DMS53 (cell line): ENCODE measurements around the gene GJB3.
"Not testable (repeated sequence)": the region's sequence is repeated elsewhere in the genome, so short reads cannot be mapped to it uniquely, and the experiment has no call there.

Source experiments
- DNase-seq: peaks from one replicate; lab custom pipeline; 2025; lab: John Stamatoyannopoulos, UW

Gene GJB3

DNA sequence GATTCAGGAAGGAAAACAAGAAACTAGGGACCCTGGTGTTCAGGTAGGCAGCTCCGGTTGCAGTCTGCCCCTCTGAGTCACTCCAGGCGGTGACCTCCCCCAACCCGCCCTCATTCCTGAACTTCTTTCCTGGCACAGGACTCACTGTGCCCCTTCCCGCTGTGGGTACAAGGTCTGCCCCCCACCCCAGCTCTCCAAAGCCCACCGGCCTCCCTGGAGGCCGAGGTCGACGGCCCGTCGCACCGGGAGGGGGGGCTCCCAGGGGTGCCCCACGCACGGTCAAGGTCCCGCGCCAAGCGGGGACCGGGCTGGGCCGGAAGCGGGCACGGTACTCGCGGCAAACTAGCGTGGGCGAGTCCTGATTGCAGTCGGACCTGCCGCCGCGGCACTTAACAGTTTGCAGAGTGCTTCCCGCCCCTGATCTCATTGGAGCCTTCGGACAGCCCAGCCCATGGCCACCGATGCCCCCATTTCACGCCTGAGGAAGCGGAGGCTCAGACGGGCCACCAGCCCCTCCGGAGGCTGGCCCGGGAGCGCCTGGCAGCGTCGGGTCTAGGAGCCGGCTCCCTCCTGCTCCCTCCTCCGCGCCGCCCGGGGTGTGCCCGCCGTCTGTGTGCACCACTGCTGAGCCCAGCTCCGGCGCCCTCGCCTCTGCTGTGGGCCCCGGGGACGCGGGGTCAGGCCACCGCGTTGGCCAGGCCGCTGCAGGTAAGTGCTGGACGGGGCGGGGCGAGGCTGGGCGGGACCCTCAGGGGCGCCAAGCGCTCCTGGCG lies at the start of gene GJB3:
GJB3 (plus strand) TSS at position 144 of the 773 bp plus-strand sequence. CDS start 3,549 bp downstream, outside the sequence.
- peak; percentile 72 for DNase-seq

DNA sequence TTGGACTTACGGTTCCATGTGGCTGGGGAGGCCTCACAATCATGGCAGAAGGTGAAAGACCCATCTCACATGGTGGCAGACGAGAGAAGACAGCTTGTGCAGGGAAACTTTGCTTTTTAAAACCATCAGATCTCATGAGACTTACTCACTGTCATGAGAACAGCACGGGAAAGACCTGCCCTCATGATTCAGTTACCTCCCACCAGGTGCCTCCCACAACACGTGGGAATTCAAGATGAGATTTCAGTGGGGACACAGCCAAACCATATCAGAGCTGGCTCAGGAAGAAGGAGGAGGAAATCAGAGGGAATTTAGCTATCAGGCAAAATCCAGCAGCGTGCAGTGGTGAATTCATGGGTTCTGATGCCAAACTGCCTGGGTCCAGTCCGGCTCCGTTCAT lies 48.2 kb upstream of the GJB3 start:
- not testable (repeated sequence) for DNase-seq

- DNase-seq, result no peak
Observed at GRCh38 chr1:34736692-34737091, 44.3 kb upstream of the GJB3 start.

DNA sequence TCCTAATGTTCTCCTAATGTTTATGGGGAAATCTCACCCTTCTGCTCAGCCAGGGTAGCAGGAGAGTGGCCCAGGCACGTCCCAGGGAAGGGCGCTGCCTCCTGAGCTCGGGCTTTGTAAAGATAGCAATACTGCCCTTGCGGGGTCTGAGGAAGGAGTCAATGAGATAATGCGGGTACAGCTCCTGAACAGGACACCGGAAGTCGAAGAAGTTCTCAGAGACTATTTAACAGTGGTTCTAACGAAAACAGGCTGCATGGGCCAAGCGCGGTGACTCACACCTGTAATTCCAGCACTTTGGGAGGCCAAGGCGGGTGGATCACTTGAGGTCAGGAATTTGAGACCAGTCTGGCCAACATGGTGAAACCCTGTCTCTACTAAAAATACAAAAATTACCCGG lies 43.8 kb upstream of the GJB3 start:
- not testable (repeated sequence) for DNase-seq

- peak; percentile 27 for DNase-seq
Observed at GRCh38 chr1:34739613-34740012, 41.4 kb upstream of the GJB3 start.

GRCh38 chr1:34740161-34740868 lies 40.7 kb upstream of the GJB3 start:
- peak; percentile 84 for DNase-seq

GRCh38 chr1:34742667-34743270 lies 38.2 kb upstream of the GJB3 start:
- DNase-seq, result peak; percentile 87

DNA sequence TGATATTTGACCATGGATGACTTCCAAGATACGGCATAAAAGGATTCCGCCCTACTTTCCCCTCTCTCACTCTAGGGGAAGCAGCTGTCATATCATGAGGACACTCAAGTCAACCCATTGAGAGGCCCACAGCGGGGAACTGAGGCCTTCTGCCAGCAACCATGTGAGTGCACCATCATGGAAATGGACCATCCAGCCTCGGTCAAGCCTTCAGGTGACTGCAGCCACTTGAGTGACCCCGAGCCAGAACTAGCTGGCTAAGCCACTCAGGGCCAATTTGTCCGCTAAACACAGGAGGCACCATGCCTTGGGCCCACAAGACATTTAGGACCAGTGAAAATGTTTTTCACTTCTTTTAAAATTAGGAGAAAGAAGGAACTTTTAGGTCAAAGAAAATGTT lies 37.2 kb upstream of the GJB3 start:
- DNase-seq, result no peak

DNA sequence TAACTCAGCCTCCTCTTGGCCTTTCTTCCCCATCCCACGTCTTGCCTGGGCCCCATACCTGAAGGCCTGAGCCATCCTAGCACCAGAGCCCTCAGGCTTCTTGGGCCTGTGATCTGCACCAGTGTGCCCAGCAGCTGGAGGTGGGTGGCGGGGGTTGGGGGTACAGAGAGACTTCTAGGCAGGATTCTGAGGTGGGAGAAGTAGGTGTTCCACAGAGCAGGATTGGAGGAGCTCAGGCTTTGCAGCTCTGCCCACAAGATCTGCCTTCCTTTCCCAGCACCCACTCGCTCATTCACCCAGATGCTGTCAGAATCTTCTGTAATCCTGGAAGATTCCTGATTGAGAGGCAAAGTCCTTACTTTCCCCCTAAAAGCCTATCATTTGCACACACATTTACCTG lies 36.2 kb upstream of the GJB3 start:
- no peak for DNase-seq

DNA sequence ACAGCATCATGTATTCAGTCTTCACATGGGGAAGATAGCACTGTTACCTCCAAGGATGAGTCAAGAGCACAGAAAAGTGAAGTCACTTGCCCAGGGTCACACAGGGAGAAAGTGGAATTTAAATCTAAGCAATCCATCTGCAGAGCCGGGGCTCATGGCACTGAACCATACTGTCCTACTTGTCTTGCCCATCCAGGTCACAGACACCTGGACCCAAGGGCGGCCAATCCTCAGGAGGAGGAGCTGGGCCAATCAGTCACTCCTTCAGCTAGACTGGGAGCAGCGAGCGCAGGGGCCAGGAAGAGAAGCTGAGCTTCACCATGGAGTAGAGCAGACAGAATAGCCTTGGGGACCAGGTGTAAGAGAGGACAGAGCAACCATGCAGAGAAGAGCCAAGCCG lies 35.3 kb upstream of the GJB3 start:
- DNase-seq, result no peak

- DNase-seq, result no peak
Observed at GRCh38 chr1:34746101-34746500, 34.9 kb upstream of the GJB3 start.

DNA sequence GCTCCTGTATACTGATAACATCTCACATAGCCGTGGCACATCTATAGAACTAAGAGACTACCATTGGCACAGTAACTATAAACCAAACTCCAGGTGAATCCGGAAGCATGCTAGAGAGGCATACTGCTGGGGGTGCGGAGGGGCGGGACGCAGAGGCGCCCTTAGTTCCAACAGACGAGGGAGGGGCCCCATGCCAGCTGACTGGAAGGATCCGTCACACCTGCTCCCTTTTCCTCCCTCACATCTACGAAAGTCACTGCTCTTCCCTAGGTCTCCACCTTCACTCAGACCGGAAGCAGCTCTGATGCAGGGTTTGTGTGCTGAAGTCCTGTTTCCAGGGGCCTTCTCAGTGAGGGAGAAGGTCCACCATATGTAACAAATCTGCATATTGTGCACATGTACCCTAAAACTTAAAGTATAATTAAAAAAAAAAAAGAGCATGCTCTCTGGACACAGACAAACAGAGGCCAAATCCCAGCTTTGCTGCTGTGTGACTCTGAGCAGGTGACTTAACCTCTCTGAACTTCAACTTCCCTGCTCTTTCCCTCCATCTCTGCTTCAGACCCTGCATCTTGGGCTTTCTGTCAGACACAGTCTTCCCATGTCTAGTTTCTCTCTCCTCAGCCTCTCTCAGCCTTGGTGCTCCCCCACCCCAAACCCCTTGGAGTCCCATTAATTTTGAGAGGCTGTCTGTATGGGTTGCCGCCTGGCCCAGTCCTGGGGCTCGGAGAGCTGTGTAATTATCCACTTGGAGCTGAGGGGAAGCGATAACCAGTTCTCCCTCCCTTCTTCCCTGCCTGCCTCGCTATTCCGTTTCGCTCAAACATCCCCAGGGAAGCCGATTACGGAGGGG lies 34.0 kb upstream of the GJB3 start:
- no peak for DNase-seq

DNA sequence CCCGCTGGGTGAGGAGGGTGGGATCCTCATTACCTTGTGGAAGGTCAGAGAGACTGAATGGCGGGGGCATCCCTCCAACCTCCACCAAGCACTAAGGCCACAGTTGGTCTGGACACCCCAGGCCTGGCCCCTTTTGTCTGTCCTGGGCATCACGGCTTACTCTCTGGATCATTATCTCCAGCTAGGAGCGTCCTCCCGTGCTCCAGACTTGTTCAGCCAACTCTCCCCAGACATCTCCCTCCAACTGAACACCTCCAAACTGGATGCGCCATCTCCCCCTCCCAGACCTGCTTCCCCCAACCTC lies 33.4 kb upstream of the GJB3 start:
- DNase-seq, result no peak

DNA sequence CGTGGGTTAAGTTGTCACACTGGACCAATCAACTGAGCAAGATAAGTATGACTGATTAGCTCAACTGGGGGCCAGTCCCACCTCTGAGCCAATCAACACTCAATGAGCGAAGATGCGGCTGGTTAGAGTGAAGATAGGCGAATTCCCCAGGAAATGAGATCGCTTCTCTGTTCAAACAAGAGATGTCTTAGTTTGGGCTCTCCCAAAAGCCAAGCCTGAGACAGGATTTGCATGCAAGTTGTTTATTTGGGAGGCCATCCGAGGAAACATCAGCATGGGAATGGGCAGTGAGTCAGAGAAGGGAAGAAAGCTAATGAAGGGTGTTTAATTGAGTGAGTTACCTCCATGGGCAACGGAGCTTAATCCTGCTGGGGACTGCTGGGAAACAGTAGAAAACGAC lies 31.0 kb upstream of the GJB3 start:
- DNase-seq, result no peak

DNA sequence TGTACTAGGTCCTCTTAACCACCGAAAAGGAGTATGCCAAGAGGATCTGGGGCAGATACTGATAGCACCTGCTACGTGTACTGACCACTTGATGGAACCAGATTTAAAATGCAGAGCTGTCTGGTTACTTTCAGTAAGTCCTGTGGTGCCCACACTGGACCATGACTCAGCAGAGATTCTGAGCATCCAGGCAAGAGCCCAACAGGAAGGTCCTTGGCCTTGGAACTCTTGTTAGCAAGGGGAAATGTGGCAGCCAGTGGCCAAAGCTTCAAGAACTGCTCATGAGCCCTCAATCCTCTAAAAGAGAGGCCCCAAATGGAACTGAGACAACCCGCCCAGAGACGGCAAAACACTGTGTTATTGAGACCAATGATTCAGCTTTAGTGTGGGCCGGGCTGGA lies 30.4 kb upstream of the GJB3 start:
- peak; percentile 38 for DNase-seq

DNA sequence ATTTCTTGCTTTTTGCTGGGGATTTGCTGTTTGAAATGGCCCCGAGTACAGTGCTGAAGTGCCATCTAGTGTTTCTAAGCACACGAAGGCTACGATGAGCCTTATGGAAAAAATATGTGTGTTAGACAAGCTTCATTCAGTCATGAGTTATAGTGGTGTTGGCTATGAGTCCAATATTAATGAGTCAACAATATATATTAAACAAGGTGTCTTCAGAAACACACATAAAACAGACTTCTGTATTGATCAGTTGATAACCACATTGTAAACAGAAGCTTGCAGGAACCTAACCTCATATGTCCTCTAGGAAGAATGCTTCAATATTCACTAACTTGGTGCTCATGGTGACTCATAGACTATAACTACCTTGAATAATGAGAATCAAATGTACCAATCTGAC lies 27.9 kb upstream of the GJB3 start:
- DNase-seq, result peak; percentile 31

DNA sequence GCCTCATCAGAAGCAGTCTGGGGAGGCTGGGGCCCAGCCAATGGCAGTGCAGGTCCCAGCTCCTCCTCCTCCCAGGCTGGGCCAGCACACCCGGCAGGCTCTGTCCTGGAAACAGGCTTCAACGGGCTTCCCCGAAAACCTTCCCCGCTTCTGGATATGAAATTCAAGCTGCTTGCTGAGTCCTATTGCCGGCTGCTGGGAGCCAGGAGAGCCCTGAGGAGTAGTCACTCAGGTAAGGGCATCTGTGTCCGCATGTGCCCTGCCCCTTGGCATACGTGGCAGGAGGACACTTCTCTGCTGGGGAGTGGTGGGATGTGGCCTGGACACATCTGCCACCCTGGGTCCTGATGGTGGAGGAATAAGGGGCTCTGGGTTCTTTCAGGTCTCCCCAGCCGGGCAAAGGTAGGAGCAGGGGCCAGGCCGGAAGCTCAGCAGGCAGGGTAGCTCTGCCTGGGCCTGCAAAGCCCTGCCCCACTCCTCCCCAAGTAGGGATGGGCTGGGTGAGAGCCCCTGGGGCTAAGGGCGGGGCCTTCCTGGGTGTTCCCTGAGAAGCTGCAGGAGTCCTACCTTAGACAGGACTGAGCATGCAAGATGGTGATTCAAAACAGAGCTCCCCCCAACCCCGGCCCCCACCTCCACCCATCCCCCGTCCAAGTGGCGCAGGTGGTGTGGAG lies 25.9 kb upstream of the GJB3 start, which contains the start of gene GJB5:
GJB5 (plus strand) TSS at position 84 of the 674 bp plus-strand sequence. CDS start 2,284 bp downstream, outside the sequence.
- no peak for DNase-seq

DNA sequence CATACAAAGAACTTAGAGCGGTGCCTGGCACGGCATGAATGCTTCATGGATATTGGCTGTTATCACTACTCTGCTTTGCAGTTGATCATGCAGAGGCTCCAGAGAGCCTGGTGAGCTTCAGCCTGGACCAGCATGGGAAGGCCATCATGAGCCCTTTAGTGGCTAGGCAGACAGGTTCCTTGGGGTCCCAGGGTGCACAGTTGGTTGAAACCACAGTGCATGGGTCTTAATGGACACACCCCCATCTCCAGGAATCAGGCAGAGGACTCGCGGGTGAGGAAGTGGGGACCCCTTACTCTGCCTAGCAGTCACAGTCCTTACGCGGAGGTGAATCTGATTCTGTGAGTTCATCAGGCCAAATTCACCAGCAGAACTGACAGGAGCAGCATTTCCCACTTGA lies 25.1 kb upstream of the GJB3 start:
- no peak for DNase-seq

- no peak for DNase-seq
Observed at GRCh38 chr1:34757386-34757785, 23.6 kb upstream of the GJB3 start.

GRCh38 chr1:34758751-34759150 lies 22.3 kb upstream of the GJB3 start:
- DNase-seq, result no peak

DNA sequence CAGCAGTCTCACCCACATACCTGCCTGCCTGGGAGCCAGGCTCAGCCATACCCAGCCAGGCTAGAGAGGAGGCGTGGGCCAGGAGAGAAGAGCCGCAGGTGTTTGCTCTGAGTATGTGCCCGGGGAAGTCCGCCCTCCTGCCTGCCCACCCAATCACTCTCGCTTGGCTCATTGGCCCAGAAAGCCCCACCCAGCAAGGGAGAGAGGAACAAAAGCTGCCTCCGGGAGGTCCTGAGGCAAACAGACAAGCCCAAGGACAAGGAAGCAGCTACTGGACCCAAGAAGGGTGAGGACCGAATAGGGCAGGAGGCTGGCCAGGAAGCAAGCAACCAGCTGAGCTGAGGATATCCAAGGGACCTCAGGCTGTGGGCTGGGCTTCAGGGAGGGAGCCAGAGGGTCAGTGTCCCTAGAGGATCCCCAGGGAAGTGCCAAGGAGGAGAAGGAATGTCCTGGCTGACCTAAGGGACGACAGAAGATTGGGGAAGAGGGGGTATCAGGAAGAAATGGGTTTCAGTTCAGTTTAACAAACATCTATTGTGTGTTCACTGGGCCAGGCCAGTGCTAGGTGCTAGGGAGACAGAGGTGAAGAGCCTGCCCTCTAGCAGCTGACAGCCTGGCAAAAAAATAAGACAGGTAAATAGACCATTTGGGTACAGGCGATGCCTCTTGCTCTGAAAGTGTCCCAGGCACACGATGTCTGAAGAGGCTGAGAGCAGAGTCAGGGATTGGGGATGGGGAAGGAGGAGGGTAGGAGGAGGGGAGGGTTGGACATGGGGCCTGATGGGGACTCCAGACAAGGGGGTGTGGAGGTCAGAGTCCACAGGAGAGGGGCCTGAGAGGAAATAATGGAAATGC lies 21.3 kb upstream of the GJB3 start, which contains the start of gene GJB4:
GJB4 (plus strand) TSS at position 238 of the 855 bp plus-strand sequence. CDS start 1,515 bp downstream, outside the sequence.
- DNase-seq, result peak; percentile 15
